Neural progenitor cell (in vitro differentiated cells): ENCODE data around the gene ABTB2.

Experiments
- EZH2 ChIP-seq: fragments of 200-600 bp; sonication (generic); IDR thresholded peaks from 2 replicates; pipeline ENCODE4 v1.6.1; 2017; ENCODE audit warnings: antibody characterized with exemption, mild to moderate bottlenecking, moderate library complexity
- TF ChIP-seq, protein P1 (sequence below): fragments of 200-600 bp; sonication (generic); IDR thresholded peaks from 2 replicates; pipeline ENCODE4 v1.5.1; 2017; ENCODE audit warnings: antibody characterized with exemption, mild to moderate bottlenecking

DNA sequence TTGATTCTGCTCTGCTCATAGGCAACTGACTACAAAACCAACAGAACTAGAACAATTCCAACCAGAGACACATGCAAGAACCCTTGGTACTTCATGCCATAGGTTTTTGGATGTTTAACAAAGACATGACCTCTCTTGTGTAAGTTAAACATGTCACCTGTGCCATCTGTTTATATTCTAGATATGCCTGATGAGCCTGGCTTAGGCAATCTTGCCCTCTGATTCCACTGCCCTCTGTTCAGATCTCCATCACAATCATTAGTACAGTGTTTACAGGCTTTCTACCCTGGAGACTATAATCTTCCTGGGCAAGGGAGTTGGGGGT is 40.8 kb downstream of the ABTB2 start:
- TF ChIP-seq, protein P1, sequence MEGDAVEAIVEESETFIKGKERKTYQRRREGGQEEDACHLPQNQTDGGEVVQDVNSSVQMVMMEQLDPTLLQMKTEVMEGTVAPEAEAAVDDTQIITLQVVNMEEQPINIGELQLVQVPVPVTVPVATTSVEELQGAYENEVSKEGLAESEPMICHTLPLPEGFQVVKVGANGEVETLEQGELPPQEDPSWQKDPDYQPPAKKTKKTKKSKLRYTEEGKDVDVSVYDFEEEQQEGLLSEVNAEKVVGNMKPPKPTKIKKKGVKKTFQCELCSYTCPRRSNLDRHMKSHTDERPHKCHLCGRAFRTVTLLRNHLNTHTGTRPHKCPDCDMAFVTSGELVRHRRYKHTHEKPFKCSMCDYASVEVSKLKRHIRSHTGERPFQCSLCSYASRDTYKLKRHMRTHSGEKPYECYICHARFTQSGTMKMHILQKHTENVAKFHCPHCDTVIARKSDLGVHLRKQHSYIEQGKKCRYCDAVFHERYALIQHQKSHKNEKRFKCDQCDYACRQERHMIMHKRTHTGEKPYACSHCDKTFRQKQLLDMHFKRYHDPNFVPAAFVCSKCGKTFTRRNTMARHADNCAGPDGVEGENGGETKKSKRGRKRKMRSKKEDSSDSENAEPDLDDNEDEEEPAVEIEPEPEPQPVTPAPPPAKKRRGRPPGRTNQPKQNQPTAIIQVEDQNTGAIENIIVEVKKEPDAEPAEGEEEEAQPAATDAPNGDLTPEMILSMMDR = no peak
- no peak for TF ChIP-seq EZH2
